GM21390 (cell line): ENCODE data around the gene SPATA31E1.
"Not testable (repeated sequence)": the region's sequence is repeated elsewhere in the genome, so short reads cannot be mapped to it uniquely, and the experiment has no call there.

ENCODE experiments used
- ATAC-seq: cut with Tn5 transposase; IDR thresholded peaks from one replicate; pipeline ENCODE4 v1.9.1; 2021; ENCODE audit not compliant: unreplicated experiment

Gene SPATA31E1

GRCh38 chr9:87882627-87883026, at the start of gene SPATA31E1:
SPATA31E1 (plus strand) TSS chr9:87882877; CDS start chr9:87882892, 15 bp downstream.
- no peak for ATAC-seq

- ATAC-seq: no peak
Measured at GRCh38 chr9:87834357-87834756, 48.3 kb upstream of the SPATA31E1 start.

GRCh38 chr9:87836536-87836935, 46.1 kb upstream of the SPATA31E1 start:
- ATAC-seq: no peak

GRCh38 chr9:87836951-87837705, 45.5 kb upstream of the SPATA31E1 start:
- ATAC-seq: no peak

GRCh38 chr9:87840134-87840533, 42.5 kb upstream of the SPATA31E1 start:
- no peak for ATAC-seq

GRCh38 chr9:87842878-87843585, 39.6 kb upstream of the SPATA31E1 start:
- no peak for ATAC-seq

- no peak for ATAC-seq
Measured at GRCh38 chr9:87844506-87844905, 38.2 kb upstream of the SPATA31E1 start.

- ATAC-seq: not testable (repeated sequence)
Measured at GRCh38 chr9:87847817-87848216, 34.9 kb upstream of the SPATA31E1 start.

- ATAC-seq: no peak
Measured at GRCh38 chr9:87849144-87849758, 33.4 kb upstream of the SPATA31E1 start.

GRCh38 chr9:87850391-87850790, 32.3 kb upstream of the SPATA31E1 start:
- no peak for ATAC-seq

- not testable (repeated sequence) for ATAC-seq
Measured at GRCh38 chr9:87851186-87851585, 31.5 kb upstream of the SPATA31E1 start.

- no peak for ATAC-seq
Measured at GRCh38 chr9:87853302-87853701, 29.4 kb upstream of the SPATA31E1 start.

GRCh38 chr9:87853876-87854579, 28.6 kb upstream of the SPATA31E1 start:
- ATAC-seq: no peak

- ATAC-seq: no peak
Measured at GRCh38 chr9:87854580-87854955, 28.1 kb upstream of the SPATA31E1 start.

- no peak for ATAC-seq
Measured at GRCh38 chr9:87855061-87855460, 27.6 kb upstream of the SPATA31E1 start.

GRCh38 chr9:87857141-87857947, 25.3 kb upstream of the SPATA31E1 start:
- no peak for ATAC-seq

- ATAC-seq: no peak
Measured at GRCh38 chr9:87857948-87858335, 24.7 kb upstream of the SPATA31E1 start.

GRCh38 chr9:87859137-87859536, 23.5 kb upstream of the SPATA31E1 start:
- no peak for ATAC-seq

- ATAC-seq: no peak
Measured at GRCh38 chr9:87859786-87860185, 22.9 kb upstream of the SPATA31E1 start.

- ATAC-seq: no peak
Measured at GRCh38 chr9:87861332-87861731, 21.3 kb upstream of the SPATA31E1 start.
